ENCODE results near the gene KEL.

KEL gene

DNA sequence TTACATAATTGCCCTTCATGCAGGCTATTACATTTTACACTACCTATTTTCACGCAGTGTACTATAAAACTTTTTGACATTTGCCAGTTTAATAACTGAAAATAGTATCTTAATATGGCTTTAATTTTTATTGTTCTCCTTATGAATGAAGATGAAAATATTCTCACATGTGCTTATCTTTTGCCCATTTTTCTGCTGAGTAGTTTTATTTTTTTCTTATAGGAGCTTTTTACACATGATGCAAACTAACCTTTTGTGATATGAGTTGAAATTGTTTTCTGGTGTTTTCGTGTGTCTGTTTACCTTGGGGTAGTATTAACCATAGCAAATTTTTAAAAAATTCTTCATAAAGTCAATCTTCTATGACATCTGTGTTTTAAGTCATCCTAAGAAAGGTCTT, 38.5 kb upstream of the KEL start:
- peaks cover 26% of the 10 kb centered on the region for H3K4me1 ChIP-seq (ENCODE audit: insufficient read depth, low read length)
- no peak overlapping the region for H2AFZ ChIP-seq (ENCODE audit: low read depth, low read length)
- TF ChIP-seq, protein P1, sequence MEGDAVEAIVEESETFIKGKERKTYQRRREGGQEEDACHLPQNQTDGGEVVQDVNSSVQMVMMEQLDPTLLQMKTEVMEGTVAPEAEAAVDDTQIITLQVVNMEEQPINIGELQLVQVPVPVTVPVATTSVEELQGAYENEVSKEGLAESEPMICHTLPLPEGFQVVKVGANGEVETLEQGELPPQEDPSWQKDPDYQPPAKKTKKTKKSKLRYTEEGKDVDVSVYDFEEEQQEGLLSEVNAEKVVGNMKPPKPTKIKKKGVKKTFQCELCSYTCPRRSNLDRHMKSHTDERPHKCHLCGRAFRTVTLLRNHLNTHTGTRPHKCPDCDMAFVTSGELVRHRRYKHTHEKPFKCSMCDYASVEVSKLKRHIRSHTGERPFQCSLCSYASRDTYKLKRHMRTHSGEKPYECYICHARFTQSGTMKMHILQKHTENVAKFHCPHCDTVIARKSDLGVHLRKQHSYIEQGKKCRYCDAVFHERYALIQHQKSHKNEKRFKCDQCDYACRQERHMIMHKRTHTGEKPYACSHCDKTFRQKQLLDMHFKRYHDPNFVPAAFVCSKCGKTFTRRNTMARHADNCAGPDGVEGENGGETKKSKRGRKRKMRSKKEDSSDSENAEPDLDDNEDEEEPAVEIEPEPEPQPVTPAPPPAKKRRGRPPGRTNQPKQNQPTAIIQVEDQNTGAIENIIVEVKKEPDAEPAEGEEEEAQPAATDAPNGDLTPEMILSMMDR (IDR thresholded peaks at IDR 0.05; ENCODE audit: borderline replicate concordance, extremely low read depth, low read length, poor library complexity, severe bottlenecking) = no peak
- TF ChIP-seq EZH2 (IDR thresholded peaks at IDR 0.05; ENCODE audit: borderline replicate concordance, low read depth, low read length, severe bottlenecking) = no peak
- H3K9me3 ChIP-seq (ENCODE audit: insufficient read depth, low read length, severe bottlenecking) = peaks cover 5% of the 10 kb centered on the region
- H3K4me3 ChIP-seq (ENCODE audit: low read depth in 1 of 2, low read length in 2 of 2) = no peak overlapping the region
- no peaks in the 10 kb centered on the region for H3K27me3 ChIP-seq (ENCODE audit: insufficient read depth, low read length, poor library complexity)
- H3K36me3 ChIP-seq (ENCODE audit: insufficient read depth, low read length) = no peaks in the 10 kb centered on the region
- no peak overlapping the region for H3K27ac ChIP-seq (ENCODE audit: low read length)
- no peaks in the 10 kb centered on the region for H3K79me2 ChIP-seq (ENCODE audit: insufficient read depth, low read length)
- no peaks in the 10 kb centered on the region for H4K20me1 ChIP-seq (ENCODE audit: insufficient read depth, low read length)
- no peak overlapping the region for H3K4me2 ChIP-seq (ENCODE audit: insufficient read depth, low read length)
- no peak for ATAC-seq (ENCODE audit: insufficient read depth, low read depth)
- no peak overlapping the region for H3K9ac ChIP-seq (ENCODE audit: low read depth, low read length)
- DNase-seq = no peak

DNA sequence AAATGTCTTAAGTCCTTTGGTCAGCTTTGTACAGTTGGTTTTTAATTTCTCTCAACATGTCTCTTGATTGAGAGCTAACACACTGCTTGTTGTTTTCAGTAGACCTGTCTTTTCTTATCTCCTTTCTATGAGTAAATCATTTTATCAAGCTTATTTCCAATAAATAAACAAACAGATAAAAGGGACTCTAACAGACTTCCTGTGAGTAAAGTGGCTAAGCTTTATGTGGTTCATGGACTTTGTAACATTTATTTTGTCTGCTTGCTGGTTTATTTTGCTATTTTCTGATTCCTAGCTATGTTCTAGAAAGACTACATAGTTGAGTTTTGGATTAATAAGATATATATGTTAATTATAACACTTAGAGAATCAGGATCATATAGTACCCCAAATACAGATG, 37.6 kb upstream of the KEL start:
- no peaks in the 10 kb centered on the region for H4K20me1 ChIP-seq (ENCODE audit: insufficient read depth, low read length)
- no peak overlapping the region for H3K27ac ChIP-seq (ENCODE audit: low read length)
- DNase-seq (no peak), ATAC-seq (ENCODE audit: insufficient read depth, low read depth) (no peak)
- no peaks in the 10 kb centered on the region for H3K27me3 ChIP-seq (ENCODE audit: insufficient read depth, low read length, poor library complexity)
- H2AFZ ChIP-seq (ENCODE audit: low read depth, low read length) = no peak overlapping the region
- H3K79me2 ChIP-seq (ENCODE audit: insufficient read depth, low read length) = no peaks in the 10 kb centered on the region
- TF ChIP-seq EZH2 (IDR thresholded peaks at IDR 0.05; ENCODE audit: borderline replicate concordance, low read depth, low read length, severe bottlenecking) = no peak
- TF ChIP-seq, protein P1 (IDR thresholded peaks at IDR 0.05; ENCODE audit: borderline replicate concordance, extremely low read depth, low read length, poor library complexity, severe bottlenecking) = no peak
- H3K9me3 ChIP-seq (ENCODE audit: insufficient read depth, low read length, severe bottlenecking) = peaks cover 5% of the 10 kb centered on the region
- H3K36me3 ChIP-seq (ENCODE audit: insufficient read depth, low read length) = no peaks in the 10 kb centered on the region
- no peak overlapping the region for H3K9ac ChIP-seq (ENCODE audit: low read depth, low read length)
- no peak overlapping the region for H3K4me3 ChIP-seq (ENCODE audit: low read depth in 1 of 2, low read length in 2 of 2)
- H3K4me1 ChIP-seq (ENCODE audit: insufficient read depth, low read length) = peaks cover 21% of the 10 kb centered on the region
- no peak overlapping the region for H3K4me2 ChIP-seq (ENCODE audit: insufficient read depth, low read length)

GRCh38 chr7:142998966-142999365, 36.8 kb upstream of the KEL start:
- Histone ChIP-seq H3K27ac (ENCODE audit: low read length) (no peak overlapping the region), H4K20me1 (ENCODE audit: insufficient read depth, low read length) (no peaks in the 10 kb centered on the region), H3K27me3 (ENCODE audit: insufficient read depth, low read length, poor library complexity) (no peaks in the 10 kb centered on the region), H3K4me1 (ENCODE audit: insufficient read depth, low read length) (peaks cover 17% of the 10 kb centered on the region), H3K79me2 (ENCODE audit: insufficient read depth, low read length) (no peaks in the 10 kb centered on the region), H2AFZ (ENCODE audit: low read depth, low read length) (no peak overlapping the region), H3K4me2 (ENCODE audit: insufficient read depth, low read length) (no peak overlapping the region), H3K9ac (ENCODE audit: low read depth, low read length) (no peak overlapping the region), H3K9me3 (ENCODE audit: insufficient read depth, low read length, severe bottlenecking) (peaks cover 5% of the 10 kb centered on the region), H3K4me3 (ENCODE audit: low read depth in 1 of 2, low read length in 2 of 2) (no peak overlapping the region), H3K36me3 (ENCODE audit: insufficient read depth, low read length) (no peaks in the 10 kb centered on the region)
- no peak for TF ChIP-seq EZH2 (IDR thresholded peaks at IDR 0.05; ENCODE audit: borderline replicate concordance, low read depth, low read length, severe bottlenecking)
- TF ChIP-seq, protein P1 (IDR thresholded peaks at IDR 0.05; ENCODE audit: borderline replicate concordance, extremely low read depth, low read length, poor library complexity, severe bottlenecking) = no peak
- no peak for ATAC-seq (ENCODE audit: insufficient read depth, low read depth)
- no peak for DNase-seq

GRCh38 chr7:142997456-142997989, 35.4 kb upstream of the KEL start:
- DNase-seq (no peak), ATAC-seq (ENCODE audit: insufficient read depth, low read depth) (no peak)
- H3K4me3 ChIP-seq (ENCODE audit: low read depth in 1 of 2, low read length in 2 of 2) = no peak overlapping the region
- H3K27me3 ChIP-seq (ENCODE audit: insufficient read depth, low read length, poor library complexity) = no peaks in the 10 kb centered on the region
- no peaks in the 10 kb centered on the region for H3K79me2 ChIP-seq (ENCODE audit: insufficient read depth, low read length)
- TF ChIP-seq EZH2 (IDR thresholded peaks at IDR 0.05; ENCODE audit: borderline replicate concordance, low read depth, low read length, severe bottlenecking) = no peak
- TF ChIP-seq, protein P1 (IDR thresholded peaks at IDR 0.05; ENCODE audit: borderline replicate concordance, extremely low read depth, low read length, poor library complexity, severe bottlenecking) = no peak
- H3K9me3 ChIP-seq (ENCODE audit: insufficient read depth, low read length, severe bottlenecking) = peaks cover 5% of the 10 kb centered on the region
- no peak overlapping the region for H3K4me2 ChIP-seq (ENCODE audit: insufficient read depth, low read length)
- no peak overlapping the region for H2AFZ ChIP-seq (ENCODE audit: low read depth, low read length)
- no peak overlapping the region for H3K27ac ChIP-seq (ENCODE audit: low read length)
- no peaks in the 10 kb centered on the region for H4K20me1 ChIP-seq (ENCODE audit: insufficient read depth, low read length)
- no peak overlapping the region for H3K9ac ChIP-seq (ENCODE audit: low read depth, low read length)
- H3K4me1 ChIP-seq (ENCODE audit: insufficient read depth, low read length) = peaks cover 4% of the 10 kb centered on the region; the same call in 1 of the 2 replicates
- H3K36me3 ChIP-seq (ENCODE audit: insufficient read depth, low read length) = no peaks in the 10 kb centered on the region
